Neural cell (in vitro differentiated cells): ENCODE results near the gene HDAC4. TPM values are rescaled to one million over a fixed set of nuclear protein-coding genes. Genes with fewer than 3 reads are reported as not detected.

Experiments
- H2AFZ ChIP-seq: fragments of 200-600, 300-800 bp; sonication (generic), shearing (Covaris generic); 2 replicates; pipeline ENCODE4 v1.6.0; 2014; ENCODE audit warnings: low read depth, mild to moderate bottlenecking, antibody characterized with exemption, low read length, moderate library complexity
- H3F3A ChIP-seq: fragments of 200-600 bp; shearing (Covaris generic); 2 replicates; pipeline ENCODE4 v1.6.1; 2016; ENCODE audit warnings: mild to moderate bottlenecking, moderate library complexity, mixed read lengths, antibody characterized with exemption, low read length; ENCODE audit not compliant: insufficient read depth, poor library complexity, severe bottlenecking
- H3K27ac ChIP-seq: fragments of 200-600, 300-800 bp; sonication (generic), shearing (Covaris generic); 2 replicates; pipeline ENCODE4 v1.5.1; 2014; ENCODE audit warnings: mild to moderate bottlenecking, low read length, moderate library complexity
- H3K27me3 ChIP-seq: fragments of 300-800, 200-600 bp; sonication (generic), shearing (Covaris generic); 2 replicates; pipeline ENCODE4 v1.6.0; 2014; ENCODE audit warnings: mild to moderate bottlenecking, low read depth, low read length, moderate library complexity; ENCODE audit not compliant: insufficient read depth
- H3K36me3 ChIP-seq: fragments of 300-800, 200-600 bp; sonication (generic), shearing (Covaris generic); 2 replicates; pipeline ENCODE4 v1.5.1; 2014; ENCODE audit warnings: mild to moderate bottlenecking, antibody characterized with exemption, low read length, moderate library complexity; ENCODE audit not compliant: insufficient read depth
- H3K4me2 ChIP-seq: fragments of 300-800, 200-600 bp; sonication (generic), shearing (Covaris generic); 2 replicates; pipeline ENCODE4 v1.6.0; 2014; ENCODE audit warnings: mild to moderate bottlenecking, low read length
- H3K4me3 ChIP-seq: fragments of 300-800, 200-600 bp; sonication (generic), shearing (Covaris generic); 2 replicates; pipeline ENCODE4 v1.5.1; 2014; ENCODE audit warnings: mild to moderate bottlenecking, low read length, moderate library complexity
- H3K79me2 ChIP-seq: fragments of 200-600 bp; shearing (Covaris generic); replicated peaks from 2 replicates; pipeline ENCODE4 v1.6.0; 2014; ENCODE audit warnings: mild to moderate bottlenecking, low read length, moderate library complexity; ENCODE audit not compliant: insufficient read depth
- H3K9ac ChIP-seq: fragments of 300-800, 200-600 bp; sonication (generic), shearing (Covaris generic); 2 replicates; pipeline ENCODE4 v1.6.1; 2016; ENCODE audit warnings: mild to moderate bottlenecking, low read length, mixed read lengths
- H3K9me2 ChIP-seq: fragments of 200-600 bp; shearing (Covaris generic); 2 replicates; pipeline ENCODE4 v1.6.1; 2016; ENCODE audit warnings: mild to moderate bottlenecking, low read length, mixed read lengths; ENCODE audit not compliant: insufficient read depth
- H3K9me3 ChIP-seq: fragments of 200-600, 300-800 bp; sonication (generic), shearing (Covaris generic); 2 replicates; pipeline ENCODE4 v1.6.1; 2016; ENCODE audit warnings: mild to moderate bottlenecking, mixed run types, low read length, moderate library complexity, mixed read lengths
- H4K20me1 ChIP-seq: fragments of 200-600 bp; shearing (Covaris generic); 2 replicates; pipeline ENCODE4 v1.6.1; 2016; ENCODE audit warnings: mild to moderate bottlenecking, mixed run types; ENCODE audit not compliant: insufficient read depth
- EP300 ChIP-seq: fragments of 450-650 bp; conservative IDR thresholded peaks from 2 replicates; pipeline ENCODE4 v1.6.1; 2014; ENCODE audit warnings: antibody characterized with exemption, mild to moderate bottlenecking, moderate library complexity; ENCODE audit not compliant: poor library complexity, severe bottlenecking
- EZH2 ChIP-seq: fragments of 200-600, 300-800 bp; shearing (Covaris generic), sonication (generic); IDR thresholded peaks from 2 replicates; pipeline ENCODE4 v1.6.1; 2014; ENCODE audit warnings: antibody characterized with exemption, low read length, borderline replicate concordance, mild to moderate bottlenecking; ENCODE audit not compliant: insufficient read depth, poor library complexity, severe bottlenecking
- MXI1 ChIP-seq: fragments of 450-650 bp; conservative IDR thresholded peaks from 2 replicates; pipeline ENCODE4 v1.6.1; 2014; ENCODE audit warnings: antibody characterized with exemption, mild to moderate bottlenecking; ENCODE audit not compliant: poor library complexity, severe bottlenecking
- POLR2AphosphoS5 ChIP-seq: IDR thresholded peaks from 2 replicates; pipeline ENCODE4 v1.6.1; 2012
- RAD21 ChIP-seq: fragments of 450-650 bp; conservative IDR thresholded peaks from 2 replicates; pipeline ENCODE4 v1.6.1; 2014; ENCODE audit warnings: antibody characterized with exemption, mild to moderate bottlenecking, moderate library complexity
- SMC3 ChIP-seq: fragments of 450-650 bp; conservative IDR thresholded peaks from 2 replicates; pipeline ENCODE4 v1.6.1; 2014; ENCODE audit warnings: antibody characterized with exemption, mild to moderate bottlenecking, moderate library complexity; ENCODE audit not compliant: poor library complexity
- TAF1 ChIP-seq: IDR thresholded peaks from 2 replicates; pipeline ENCODE4 v1.6.1; 2012; ENCODE audit warnings: low read depth
- polyA plus RNA-seq: library from polyadenylated mRNA; depleted of rRNA; stranded (reverse); fragments of >200 nt; gene quantifications from 2 replicates; pipeline ENCODE4 v1.2.3, GENCODE V29; 2014
- TF ChIP-seq, protein P1 (sequence below): IDR thresholded peaks from 2 replicates; pipeline ENCODE4 v1.6.1; 2012; ENCODE audit warnings: borderline replicate concordance
- TF ChIP-seq, protein P2 (sequence below): fragments of 450-650 bp; IDR thresholded peaks from 2 replicates; pipeline ENCODE4 v1.5.1; 2014; ENCODE audit warnings: antibody characterized with exemption, mild to moderate bottlenecking, moderate library complexity; ENCODE audit not compliant: poor library complexity, severe bottlenecking

The HDAC4 gene
- polyA plus RNA-seq, 1 donor from 2014 or later = 3.4 TPM

DNA sequence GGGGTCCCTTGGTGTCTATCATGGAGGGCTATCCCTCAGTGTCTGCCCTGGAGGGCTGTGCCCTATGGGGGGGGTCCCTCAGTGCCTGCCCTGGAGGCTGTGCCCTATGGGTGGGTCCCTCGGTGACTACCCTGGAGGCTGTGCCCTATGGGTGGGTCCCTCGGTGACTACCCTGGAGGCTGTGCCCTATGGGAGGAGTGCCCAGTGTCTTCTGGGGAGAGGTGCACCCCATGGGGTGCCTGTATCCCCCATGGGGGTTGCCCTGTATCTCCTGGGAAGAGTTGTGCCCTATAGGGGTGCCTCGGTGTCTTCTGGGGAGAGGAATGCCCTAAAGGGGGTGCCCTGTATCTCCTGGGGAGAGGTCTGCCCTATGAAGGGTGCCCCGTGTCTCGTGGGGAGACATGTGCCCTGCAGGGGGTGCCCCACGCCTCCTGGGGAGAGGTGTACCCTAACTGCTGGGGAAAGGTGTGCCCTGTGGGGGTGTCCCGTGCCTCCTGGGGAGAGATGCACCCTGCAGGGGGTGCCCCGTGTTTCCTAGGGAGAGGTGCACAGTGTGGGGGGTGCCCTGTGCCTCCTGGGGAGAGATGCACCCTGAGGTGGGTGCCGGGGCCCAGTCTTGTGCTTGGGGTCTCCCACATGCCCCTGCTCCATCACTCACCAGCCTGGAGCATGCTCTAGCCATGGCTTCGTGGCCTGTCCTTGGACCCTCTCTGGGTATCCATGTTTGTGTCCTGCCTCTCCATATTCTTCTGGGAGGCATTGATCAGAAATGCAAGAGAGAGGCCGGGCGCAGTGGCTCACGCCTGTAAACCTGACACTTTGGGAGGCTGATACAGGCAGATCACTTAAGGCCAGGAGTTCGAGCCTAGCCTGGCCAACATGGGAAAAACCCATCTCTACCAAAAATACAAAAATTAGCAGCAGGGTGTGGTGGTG is 215.6 kb downstream of the HDAC4 start:
- Histone ChIP-seq H3K79me2 (no peaks in the 10 kb centered on the region), H3K9ac (no peak overlapping the region), H3K9me2 (no peaks in the 10 kb centered on the region), H3K9me3 (no peaks in the 10 kb centered on the region), H4K20me1 (no peaks in the 10 kb centered on the region), H3F3A (no peaks in the 10 kb centered on the region), H3K36me3 (no peaks in the 10 kb centered on the region), H3K27me3 (no peaks in the 10 kb centered on the region), H2AFZ (no peak overlapping the region), H3K4me2 (no peak overlapping the region), H3K4me3 (no peak overlapping the region), H3K27ac (no peak overlapping the region)
- TF ChIP-seq RAD21 (no peak), EZH2 (no peak), TAF1 (no peak)
- TF ChIP-seq, protein P1, sequence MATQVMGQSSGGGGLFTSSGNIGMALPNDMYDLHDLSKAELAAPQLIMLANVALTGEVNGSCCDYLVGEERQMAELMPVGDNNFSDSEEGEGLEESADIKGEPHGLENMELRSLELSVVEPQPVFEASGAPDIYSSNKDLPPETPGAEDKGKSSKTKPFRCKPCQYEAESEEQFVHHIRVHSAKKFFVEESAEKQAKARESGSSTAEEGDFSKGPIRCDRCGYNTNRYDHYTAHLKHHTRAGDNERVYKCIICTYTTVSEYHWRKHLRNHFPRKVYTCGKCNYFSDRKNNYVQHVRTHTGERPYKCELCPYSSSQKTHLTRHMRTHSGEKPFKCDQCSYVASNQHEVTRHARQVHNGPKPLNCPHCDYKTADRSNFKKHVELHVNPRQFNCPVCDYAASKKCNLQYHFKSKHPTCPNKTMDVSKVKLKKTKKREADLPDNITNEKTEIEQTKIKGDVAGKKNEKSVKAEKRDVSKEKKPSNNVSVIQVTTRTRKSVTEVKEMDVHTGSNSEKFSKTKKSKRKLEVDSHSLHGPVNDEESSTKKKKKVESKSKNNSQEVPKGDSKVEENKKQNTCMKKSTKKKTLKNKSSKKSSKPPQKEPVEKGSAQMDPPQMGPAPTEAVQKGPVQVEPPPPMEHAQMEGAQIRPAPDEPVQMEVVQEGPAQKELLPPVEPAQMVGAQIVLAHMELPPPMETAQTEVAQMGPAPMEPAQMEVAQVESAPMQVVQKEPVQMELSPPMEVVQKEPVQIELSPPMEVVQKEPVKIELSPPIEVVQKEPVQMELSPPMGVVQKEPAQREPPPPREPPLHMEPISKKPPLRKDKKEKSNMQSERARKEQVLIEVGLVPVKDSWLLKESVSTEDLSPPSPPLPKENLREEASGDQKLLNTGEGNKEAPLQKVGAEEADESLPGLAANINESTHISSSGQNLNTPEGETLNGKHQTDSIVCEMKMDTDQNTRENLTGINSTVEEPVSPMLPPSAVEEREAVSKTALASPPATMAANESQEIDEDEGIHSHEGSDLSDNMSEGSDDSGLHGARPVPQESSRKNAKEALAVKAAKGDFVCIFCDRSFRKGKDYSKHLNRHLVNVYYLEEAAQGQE = no peak

- Histone ChIP-seq H3K27ac (no peak overlapping the region), H4K20me1 (no peaks in the 10 kb centered on the region), H3K4me3 (no peak overlapping the region), H3K36me3 (no peaks in the 10 kb centered on the region), H3K27me3 (no peaks in the 10 kb centered on the region), H3K4me2 (no peak overlapping the region), H2AFZ (no peak overlapping the region), H3K9me3 (no peaks in the 10 kb centered on the region), H3K79me2 (no peaks in the 10 kb centered on the region), H3F3A (no peaks in the 10 kb centered on the region), H3K9me2 (no peaks in the 10 kb centered on the region), H3K9ac (no peak overlapping the region)
- TF ChIP-seq, protein P1 = no peak
- TF ChIP-seq, protein P2, sequence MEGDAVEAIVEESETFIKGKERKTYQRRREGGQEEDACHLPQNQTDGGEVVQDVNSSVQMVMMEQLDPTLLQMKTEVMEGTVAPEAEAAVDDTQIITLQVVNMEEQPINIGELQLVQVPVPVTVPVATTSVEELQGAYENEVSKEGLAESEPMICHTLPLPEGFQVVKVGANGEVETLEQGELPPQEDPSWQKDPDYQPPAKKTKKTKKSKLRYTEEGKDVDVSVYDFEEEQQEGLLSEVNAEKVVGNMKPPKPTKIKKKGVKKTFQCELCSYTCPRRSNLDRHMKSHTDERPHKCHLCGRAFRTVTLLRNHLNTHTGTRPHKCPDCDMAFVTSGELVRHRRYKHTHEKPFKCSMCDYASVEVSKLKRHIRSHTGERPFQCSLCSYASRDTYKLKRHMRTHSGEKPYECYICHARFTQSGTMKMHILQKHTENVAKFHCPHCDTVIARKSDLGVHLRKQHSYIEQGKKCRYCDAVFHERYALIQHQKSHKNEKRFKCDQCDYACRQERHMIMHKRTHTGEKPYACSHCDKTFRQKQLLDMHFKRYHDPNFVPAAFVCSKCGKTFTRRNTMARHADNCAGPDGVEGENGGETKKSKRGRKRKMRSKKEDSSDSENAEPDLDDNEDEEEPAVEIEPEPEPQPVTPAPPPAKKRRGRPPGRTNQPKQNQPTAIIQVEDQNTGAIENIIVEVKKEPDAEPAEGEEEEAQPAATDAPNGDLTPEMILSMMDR = no peak
- TF ChIP-seq EZH2 (no peak), EP300 (no peak), SMC3 (no peak), MXI1 (no peak), TAF1 (no peak), RAD21 (no peak), POLR2AphosphoS5 (no peak)
These were observed 216.6 kb downstream of the HDAC4 start for GRCh38 chr2:239184179-239184578.
